Endothelial cell of umbilical vein (primary cell): ENCODE data around the gene PEAR1.

Experiments used
- EZH2 ChIP-seq: IDR thresholded peaks from 2 replicates; pipeline ENCODE4 v1.6.1; 2012; ENCODE audit warnings: borderline replicate concordance, low read depth, mild to moderate bottlenecking, moderate library complexity, low read length, inconsistent platforms; ENCODE audit not compliant: severe bottlenecking
- GATA2 ChIP-seq: IDR thresholded peaks from 2 replicates; pipeline ENCODE4 v1.7.0; 2011; ENCODE audit warnings: low read depth, mild to moderate bottlenecking, moderate library complexity, mixed read lengths, low read length; ENCODE audit not compliant: insufficient read length, insufficient read depth
- MAX ChIP-seq: IDR thresholded peaks from 2 replicates; pipeline ENCODE4 v1.6.1; 2011; ENCODE audit not compliant: insufficient read depth, insufficient read length
- MYC ChIP-seq: IDR thresholded peaks from one replicate; pipeline ENCODE4 v1.6.1; 2011; ENCODE audit warnings: mild to moderate bottlenecking, low read depth, low read length
- POLR2A ChIP-seq: IDR thresholded peaks from 2 replicates; pipeline ENCODE4 v1.6.1; 2012; ENCODE audit warnings: low read depth, mild to moderate bottlenecking, control low read depth, low read length
- POLR2AphosphoS5 ChIP-seq: IDR thresholded peaks from 2 replicates; pipeline ENCODE4 v1.6.1; 2012; ENCODE audit warnings: low read depth, mild to moderate bottlenecking, control low read depth, low read length, moderate library complexity; ENCODE audit not compliant: insufficient read depth
- TF ChIP-seq, protein P1 (sequence below), 2 donors: IDR thresholded peaks; 1 replicate in 1 of 2; 2 replicates in 1 of 2; pipeline ENCODE4 v1.5.1; 2011; ENCODE audit warnings: low read length in 2 of 2, mild to moderate bottlenecking in 2 of 2, moderate library complexity in 2 of 2, control low read depth in 1 of 2, inconsistent platforms in 1 of 2, low read depth in 1 of 2; ENCODE audit not compliant: insufficient read depth in 1 of 2; ENCODE audit errors: extremely low read depth in 1 of 2

GRCh38 chr1:156848461-156849150, 44.9 kb upstream of the PEAR1 start:
- TF ChIP-seq EZH2 = peak; percentile 84
- TF ChIP-seq, protein P1, sequence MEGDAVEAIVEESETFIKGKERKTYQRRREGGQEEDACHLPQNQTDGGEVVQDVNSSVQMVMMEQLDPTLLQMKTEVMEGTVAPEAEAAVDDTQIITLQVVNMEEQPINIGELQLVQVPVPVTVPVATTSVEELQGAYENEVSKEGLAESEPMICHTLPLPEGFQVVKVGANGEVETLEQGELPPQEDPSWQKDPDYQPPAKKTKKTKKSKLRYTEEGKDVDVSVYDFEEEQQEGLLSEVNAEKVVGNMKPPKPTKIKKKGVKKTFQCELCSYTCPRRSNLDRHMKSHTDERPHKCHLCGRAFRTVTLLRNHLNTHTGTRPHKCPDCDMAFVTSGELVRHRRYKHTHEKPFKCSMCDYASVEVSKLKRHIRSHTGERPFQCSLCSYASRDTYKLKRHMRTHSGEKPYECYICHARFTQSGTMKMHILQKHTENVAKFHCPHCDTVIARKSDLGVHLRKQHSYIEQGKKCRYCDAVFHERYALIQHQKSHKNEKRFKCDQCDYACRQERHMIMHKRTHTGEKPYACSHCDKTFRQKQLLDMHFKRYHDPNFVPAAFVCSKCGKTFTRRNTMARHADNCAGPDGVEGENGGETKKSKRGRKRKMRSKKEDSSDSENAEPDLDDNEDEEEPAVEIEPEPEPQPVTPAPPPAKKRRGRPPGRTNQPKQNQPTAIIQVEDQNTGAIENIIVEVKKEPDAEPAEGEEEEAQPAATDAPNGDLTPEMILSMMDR (IDR thresholded peaks at IDR 0.05; ENCODE audit: extremely low read depth in 1 of 2, insufficient read depth in 1 of 2, low read depth in 1 of 2, low read length in 2 of 2) = no peak
- no peak for TF ChIP-seq MYC
- TF ChIP-seq POLR2AphosphoS5 = no peak
- no peak for TF ChIP-seq MAX
- no peak for TF ChIP-seq POLR2A
- TF ChIP-seq GATA2 = no peak
